ENCODE results near the gene KBTBD3.

The KBTBD3 gene, protein sequence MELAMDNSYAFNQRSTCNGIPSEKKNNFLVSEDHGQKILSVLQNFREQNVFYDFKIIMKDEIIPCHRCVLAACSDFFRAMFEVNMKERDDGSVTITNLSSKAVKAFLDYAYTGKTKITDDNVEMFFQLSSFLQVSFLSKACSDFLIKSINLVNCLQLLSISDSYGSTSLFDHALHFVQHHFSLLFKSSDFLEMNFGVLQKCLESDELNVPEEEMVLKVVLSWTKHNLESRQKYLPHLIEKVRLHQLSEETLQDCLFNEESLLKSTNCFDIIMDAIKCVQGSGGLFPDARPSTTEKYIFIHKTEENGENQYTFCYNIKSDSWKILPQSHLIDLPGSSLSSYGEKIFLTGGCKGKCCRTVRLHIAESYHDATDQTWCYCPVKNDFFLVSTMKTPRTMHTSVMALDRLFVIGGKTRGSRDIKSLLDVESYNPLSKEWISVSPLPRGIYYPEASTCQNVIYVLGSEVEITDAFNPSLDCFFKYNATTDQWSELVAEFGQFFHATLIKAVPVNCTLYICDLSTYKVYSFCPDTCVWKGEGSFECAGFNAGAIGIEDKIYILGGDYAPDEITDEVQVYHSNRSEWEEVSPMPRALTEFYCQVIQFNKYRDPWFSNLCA
- 2.0 to 9.1 reads per million in 2 experiments for total RNA-seq

DNA sequence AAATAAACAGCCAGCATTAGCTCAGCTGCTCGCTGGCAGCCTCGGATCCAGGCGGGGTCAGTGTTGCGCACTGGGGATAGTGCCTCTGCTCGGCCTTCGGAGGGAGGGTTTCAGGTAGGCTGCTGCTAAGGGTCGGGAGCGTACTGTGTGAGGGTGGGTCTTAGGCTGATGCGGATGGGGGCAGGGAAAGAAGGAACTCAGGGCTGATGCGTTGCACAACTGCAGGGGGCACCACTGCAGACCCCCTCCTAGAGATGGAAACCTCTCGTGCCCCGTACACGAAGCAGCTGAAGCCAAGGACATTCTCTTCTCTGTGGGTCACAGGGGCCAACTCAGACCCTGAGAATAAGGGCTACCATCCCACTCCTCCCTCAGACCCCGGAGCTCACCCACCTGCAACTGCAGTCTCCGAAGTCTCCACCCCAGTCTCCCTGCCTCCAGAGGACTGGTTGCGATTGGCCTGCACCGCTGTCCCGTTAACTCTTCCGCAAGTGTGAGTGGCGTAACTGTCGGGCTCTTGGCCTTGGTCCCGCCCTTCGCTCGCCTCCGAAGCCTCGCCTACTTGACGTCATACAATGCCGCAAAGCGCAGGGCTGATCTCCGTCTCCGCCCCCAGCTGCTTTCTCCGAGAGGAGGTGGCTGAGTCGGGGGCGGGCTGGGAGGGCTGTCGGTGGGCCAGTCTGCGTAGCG, at the start of gene KBTBD3:
TSS of gene KBTBD3 (minus strand) at position 429 of the 690 bp plus-strand sequence. CDS start 18,250 bp downstream, outside the sequence.
- peak; percentile 97 for DNase-seq (ENCODE audit: low read depth)

DNA sequence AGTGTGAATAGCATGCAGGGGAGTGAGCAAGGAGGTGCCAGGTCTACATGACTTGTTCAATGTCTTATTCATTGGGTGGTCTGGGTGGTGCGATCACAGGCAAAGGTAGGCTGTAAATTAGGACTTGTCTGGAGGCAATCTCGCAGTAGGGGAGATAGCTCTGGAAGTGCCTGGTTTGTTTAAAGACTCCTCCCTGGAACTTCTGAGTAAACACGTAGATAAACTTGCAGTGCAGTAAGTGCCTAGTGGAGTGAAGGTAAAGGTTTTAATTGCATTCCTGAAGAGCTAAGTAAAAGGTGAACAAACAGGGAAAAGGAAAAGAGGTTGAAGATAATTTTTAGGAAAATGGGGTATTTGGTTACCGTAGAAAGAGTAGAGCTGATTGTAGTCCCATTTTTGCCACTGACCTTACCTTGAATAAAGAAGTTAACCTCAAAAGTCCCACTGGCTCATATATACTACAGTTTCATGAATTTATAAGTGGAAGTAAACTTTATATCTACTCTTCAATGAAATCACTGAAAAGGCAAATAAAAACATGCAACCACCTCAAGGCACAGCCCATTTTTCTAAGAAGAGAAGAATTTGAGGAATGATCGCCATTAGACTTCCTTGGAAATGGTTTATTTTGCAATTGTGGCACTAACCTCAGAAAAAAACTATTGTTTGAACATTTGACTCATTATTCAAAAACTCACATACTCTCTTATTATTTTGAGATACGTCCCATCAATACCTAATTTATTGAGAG, 44.6 kb upstream of the KBTBD3 start:
- no peak for DNase-seq (ENCODE audit: low read depth)

DNA sequence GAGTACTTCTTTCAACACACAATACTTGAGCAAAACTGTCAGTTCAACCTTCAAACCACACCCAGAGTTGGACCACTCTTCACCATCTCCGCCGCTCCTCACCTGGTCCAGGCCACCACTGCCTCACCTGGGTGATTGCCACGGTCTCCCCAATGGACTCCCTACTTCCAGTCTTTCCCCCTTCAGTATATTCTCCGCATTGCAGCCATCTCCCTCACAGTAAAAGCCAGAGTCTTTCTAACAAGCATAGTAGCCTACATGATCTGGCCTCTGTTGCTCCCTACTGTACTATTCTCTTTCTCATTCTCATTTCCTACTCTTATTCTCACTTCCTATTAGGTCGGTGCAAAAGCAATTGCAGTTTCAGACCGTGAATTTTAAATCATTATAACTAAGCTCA, 28.8 kb upstream of the KBTBD3 start:
- no peak for DNase-seq (ENCODE audit: low read depth)

DNA sequence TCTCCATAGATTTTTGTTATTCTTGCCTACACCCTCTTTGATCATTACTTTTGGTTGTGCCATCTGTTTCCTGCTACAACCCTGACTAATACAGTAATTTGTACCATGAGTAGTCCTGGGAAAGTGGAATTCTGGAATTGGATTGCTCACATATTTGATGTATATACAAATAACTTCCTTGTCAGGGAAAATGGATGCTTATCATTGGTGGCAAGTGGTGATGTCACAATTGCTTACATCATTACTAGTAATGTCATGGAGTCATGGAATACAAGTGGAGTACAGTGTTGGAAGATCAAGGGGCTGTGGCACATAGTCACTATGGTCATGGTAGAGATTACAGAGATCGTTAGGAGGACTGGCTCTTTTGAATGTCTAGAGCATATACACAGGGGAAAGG, 24.7 kb upstream of the KBTBD3 start:
- DNase-seq (ENCODE audit: low read depth) = no peak

DNA sequence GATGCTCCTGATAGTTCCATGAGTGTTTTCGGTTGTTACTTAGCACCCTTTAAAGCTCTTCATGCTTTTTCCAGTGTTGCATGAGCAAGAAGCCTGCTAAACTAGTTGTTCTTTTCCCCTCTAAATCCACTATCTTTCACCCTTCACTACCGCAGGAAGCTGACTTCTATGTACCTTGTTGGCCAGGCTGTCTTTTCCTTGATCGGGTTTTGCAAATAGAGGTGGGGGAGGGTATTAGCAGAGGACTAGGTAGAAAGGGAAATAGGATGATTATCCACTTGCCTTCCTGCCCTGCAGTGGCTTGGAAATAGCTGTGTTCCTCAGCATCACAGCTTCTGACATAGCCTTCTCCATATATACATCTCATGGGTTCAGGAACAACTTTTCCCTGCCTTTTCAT, 24.2 kb upstream of the KBTBD3 start:
- no peak for DNase-seq (ENCODE audit: low read depth)

DNA sequence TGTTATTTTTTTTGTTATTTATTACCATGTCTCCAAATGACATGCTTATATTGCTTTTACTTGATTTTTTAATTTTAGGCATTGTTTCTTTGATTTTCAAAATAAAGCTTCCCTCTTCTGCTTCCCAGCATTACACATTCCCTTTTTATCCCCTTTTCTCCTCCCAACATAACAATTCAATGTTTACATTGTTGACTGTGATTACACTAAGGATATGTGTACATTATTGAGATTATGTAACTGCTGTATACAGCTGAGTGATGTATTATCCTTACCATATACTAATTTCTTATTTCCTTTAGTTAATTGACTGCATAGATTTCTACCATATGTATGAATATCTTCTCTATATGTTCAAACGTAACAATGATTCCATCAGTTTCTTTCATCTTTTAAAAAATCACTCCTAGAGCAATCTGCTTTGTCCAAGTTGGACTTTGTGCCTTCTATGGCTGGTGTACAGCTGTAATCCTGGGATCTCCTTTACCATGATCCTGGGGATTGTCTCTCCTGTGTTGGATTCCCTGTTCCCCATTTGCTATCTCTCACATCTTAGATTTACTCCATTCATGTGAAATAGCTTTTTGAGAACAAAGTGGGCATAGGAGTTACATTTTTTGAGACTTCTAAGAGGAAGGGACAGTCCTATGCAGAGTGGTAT, 21.9 kb upstream of the KBTBD3 start:
- no peak for DNase-seq (ENCODE audit: low read depth)

DNA sequence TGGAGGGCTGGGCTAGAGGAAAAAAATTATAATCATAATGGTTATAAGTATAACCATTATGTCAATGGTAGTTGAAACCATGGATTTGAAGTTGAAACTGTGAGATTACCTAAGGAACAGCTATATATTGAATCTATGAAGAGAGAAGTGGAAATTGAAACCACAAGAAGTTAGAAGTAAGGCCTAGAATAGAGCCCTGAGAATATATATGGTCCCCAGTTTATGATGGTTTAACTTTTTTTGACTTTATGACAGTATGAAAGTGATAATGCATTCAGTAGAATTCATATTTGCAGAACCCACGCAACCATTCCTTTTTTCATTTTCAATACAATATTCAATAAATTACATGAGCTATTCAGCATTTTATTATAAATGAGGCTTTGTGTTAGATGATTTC, 15.3 kb upstream of the KBTBD3 start:
- DNase-seq (ENCODE audit: low read depth) = no peak

DNA sequence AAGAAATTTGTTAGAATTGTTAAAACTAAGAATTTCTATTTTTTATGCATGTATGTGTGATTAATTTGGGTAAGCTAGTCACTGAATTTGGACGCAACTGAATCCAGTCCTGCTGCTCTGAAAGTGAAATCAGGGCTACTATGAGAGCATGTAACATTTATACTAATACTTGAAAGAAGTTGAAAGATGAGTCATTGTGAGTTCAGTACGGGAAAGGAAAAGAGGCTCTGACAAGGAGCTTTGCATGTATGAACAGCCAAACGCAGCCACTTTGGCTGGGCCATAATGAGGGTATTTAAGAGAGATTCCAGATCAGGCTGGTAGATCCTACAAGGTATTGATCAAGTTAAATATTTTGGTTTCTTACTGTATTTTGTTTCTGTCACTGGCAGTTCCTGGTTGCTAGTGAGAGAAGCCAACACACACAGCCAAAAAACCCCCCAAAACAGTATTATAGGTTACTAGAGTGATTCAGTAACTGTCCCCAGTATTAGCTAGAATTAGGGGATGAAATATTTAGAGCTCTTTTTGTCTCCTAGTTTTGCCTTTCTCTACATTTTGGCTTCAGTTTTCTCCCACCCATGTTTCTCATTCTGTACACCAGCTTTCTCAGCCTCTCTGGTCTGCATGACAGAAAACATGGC, 14.5 kb upstream of the KBTBD3 start:
- no peak for DNase-seq (ENCODE audit: low read depth)

DNA sequence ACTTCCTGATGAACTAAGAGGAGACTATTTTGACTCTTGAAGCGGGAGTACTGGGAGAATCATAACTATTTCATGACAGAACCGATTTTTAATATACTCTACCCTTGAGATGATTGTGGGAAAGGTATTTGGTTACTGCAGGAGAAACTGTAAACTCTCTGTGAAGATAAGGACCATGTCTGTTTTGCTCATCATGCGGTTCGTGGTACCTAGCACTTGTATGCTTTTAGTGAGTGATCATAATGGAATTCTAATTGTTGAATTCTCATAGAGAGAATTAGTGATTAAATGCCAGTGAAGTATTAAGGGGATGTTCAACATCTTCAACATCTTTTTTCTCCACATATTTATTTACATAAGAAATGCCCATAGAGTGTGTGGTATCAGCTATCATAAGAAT, 11.7 kb upstream of the KBTBD3 start:
- no peak for DNase-seq (ENCODE audit: low read depth)

DNA sequence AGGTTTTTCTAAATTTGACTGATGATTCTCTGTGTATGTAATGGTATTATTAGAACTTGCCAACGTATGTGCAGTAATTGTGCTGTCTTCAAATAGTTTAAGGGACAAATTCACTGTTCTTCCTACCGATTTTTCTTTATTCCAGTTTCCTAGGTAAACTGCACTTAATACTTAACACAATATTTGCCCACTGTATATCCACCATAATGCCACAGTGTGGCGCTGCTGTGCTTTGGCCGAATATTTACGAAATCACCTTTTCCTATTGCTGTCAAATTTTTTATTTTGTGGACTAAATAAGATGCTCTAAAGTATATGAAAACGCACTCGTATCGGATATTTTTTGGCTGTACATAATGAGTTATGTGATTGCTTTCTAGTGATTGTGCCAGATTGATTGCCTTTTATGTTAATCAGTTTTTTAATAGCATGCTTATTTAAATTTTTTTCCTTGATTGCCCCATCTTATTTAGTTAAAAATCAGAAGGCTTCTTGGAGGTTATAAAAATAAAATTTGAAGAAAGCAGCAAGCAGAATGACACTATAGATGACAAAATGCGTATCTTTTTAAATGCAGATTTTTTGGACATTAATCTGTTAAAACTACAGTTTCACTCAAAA, 10.8 kb upstream of the KBTBD3 start:
- DNase-seq (ENCODE audit: low read depth) = peak; percentile 16

DNA sequence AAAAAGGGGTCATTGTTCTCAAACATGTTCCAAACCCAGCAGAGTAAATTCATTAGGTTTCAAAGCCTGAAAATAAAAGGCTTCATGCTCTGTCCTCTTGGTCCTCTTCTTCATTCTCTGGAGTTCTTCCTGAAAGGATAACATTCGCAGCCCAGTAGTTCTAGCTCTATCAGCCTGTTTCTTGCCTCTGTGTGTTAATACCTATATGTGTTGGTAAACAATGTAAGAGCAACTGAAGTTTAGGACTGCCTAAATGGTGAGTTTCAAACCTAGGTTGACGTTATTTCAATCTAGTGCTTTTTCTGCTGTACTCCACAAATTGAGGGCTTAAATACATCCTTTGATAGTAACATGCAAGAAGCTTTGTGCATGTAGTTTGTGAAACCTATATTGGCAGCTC, 9.7 kb upstream of the KBTBD3 start:
- DNase-seq (ENCODE audit: low read depth) = no peak

DNA sequence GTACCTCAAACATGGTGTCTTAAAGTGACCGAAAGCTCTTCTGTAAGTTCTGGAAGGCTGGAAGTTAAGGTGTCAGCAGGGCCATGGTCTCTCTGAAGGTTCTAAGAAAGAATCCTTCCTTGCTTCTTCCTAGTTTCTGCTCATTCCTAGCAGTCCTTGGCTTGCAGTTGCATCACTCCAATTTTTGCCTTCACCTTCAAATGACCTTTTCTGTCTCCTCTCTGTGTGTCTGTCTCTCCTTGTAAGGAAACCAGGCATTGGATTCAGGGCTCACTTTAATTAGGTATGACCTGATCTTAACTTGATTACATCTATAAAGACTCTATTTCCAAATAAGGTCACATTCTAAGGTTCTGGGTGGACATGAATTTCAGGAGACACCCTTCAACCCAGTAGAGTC, 9.0 kb upstream of the KBTBD3 start:
- DNase-seq (ENCODE audit: low read depth) = no peak

DNA sequence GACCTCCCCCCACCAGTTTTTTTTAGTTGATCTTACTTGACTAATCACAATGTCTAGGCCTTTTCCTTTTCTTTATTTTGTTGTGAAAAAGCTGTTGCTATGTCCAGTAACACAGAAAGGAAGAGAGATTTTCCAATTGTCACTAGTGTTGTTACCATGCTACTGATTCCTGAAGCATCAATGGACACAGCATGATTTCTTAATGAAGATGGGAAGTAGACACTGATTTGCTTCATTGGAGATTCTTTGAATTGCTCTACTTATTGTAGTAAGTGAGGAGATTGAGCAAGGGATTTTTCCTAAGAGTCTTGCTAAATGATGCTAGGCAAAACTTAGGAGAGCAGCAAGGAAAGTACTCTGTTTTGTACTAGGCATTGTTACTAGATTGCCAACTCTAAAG, 4.9 kb upstream of the KBTBD3 start:
- DNase-seq (ENCODE audit: low read depth) = no peak

DNA sequence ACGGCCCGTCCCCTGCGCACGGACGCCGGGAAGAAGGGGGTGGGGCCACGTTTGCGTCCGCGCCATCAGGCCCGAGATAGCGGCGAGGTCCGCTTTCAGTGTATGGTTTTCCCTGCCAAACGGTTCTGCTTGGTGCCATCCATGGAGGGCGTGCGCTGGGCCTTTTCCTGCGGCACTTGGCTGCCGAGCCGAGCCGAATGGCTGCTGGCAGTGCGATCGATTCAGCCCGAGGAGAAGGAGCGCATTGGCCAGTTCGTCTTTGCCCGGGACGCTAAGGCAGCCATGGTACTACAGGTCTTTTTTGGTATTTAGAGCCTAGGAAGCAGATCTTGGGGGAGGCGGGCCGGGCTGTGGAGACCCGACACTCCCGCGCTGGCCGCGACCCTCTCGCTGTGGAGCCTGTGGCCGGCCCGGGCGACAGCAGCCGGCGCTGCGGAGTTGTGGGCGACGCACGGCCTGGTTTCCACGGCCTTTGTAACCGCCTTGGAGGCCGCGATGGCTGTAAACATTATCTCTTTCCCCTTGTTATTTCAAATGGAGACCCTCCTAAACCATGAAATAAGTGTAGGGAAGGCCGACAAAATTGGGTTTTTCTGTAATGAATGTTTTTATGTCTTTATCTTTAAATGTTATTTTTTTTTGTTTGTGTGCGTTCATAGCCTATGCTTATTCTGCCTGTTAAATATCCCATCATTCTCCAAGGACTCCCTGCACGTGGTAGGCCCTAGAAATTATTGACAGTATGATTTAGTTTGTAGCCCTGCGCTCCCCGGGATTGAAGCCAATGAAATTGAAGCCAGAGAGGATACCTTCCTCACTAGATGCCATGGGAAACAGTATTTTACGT, 685 bp upstream of the KBTBD3 start, which contains the start of gene AASDHPPT:
TSS of gene AASDHPPT (plus strand) at position 54 of the 847 bp plus-strand sequence. CDS start at position 103, 49 bp downstream.
- DNase-seq (ENCODE audit: low read depth) = no peak

DNA sequence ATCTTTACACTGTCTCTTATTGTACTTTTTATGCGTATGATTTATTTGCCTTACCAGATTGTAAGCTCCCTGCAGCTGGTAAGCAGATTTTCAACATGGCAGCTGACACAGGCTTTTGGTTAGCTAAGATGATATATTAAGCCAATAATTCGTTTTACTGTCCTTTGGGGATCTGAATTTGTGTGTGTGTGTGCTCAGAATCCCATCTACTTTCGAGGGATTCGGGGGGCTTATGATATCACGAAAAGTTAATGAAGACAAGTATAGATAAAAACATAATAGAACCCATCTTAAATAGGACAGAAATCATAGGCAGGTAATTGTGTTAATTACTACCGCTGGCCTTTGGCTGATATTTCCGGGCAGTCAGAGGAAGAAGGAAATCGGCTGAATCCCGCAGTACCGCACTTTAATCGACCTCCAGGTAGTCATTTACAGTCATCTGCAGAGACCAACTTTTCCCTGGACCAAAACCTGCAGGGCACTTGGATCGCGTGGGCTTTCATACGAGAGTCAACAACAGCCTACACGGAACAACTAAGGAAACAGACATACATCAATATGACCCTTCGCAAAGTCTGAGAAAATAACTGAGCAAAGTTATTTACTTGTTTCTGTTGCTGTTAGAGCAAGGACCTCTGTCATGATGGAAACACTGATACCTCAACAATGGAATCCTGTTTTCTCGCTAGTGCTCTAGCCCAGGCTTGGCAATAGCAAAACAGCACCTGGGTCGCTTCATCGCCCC, 802 bp downstream of the KBTBD3 start:
- DNase-seq (ENCODE audit: low read depth) = no peak

DNA sequence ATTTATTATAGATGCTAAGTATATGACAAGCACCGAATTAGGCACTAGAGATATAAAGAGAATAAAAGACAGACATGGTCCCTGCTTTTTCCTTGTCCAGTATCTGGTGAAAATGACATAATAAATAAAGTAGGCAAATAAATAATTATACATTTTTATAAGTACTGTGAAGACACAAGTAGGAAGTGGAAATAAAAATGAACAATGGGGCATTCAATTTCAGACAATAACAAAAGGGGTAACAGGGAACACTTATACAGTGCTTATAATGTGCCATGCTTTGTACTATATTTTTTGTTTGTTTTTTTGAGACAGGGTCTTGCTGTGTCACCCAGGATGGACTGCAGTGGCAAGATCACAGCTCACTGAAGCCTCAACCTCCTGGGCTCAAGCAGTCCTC, 4.3 kb downstream of the KBTBD3 start:
- DNase-seq (ENCODE audit: low read depth) = no peak

DNA sequence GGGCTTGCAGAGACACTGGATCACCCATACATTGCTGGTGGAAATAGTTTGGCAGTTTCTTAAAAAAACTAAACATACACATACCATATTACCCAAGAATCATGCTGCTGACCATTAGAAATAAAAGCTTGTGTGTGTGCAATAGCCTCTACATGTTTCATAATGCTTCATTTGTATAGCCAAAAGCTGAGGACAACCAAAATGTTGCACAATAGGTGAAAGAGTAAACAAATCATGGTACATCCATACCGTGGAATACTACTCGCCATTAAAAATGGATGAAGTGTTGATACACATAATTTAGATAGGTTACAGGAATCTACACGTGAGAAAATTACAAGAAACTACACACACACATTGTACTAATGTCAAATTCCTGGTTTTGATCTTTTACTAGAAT, 6.5 kb downstream of the KBTBD3 start:
- no peak for DNase-seq (ENCODE audit: low read depth)

DNA sequence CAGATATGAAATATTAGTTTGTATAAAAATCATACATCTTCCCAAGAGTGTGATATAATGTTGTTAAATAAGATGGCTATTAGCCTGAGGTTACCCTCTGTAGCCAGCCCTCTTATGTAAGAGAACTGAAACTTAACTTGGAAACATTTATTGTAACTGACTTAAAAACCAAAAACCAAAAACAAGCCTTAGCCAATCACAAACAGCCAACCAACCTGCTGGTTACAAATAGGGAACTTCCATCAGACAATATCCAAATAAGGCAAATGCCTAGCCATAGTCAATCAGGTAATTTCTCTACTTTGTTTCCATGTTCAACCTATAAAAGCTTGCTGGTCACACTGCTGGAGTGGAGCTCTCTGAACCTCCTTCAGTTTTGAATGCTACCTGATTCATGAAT, 14.1 kb downstream of the KBTBD3 start:
- DNase-seq (ENCODE audit: low read depth) = no peak

All from T follicular helper cell (primary cell).